Motor neuron (in vitro differentiated cells): Measurements from ENCODE around the gene OR52N2. TPM values are rescaled to one million over a fixed set of nuclear protein-coding genes. Genes with fewer than 3 reads are reported as not detected.

Source experiments
- ATAC-seq, 8 experiments: fragments of 200-7000 bp; cut with Tn5 transposase; replicated peaks in 6 of 8; 2 replicates each; pipeline ENCODE4 v1.8.0; 2021; ENCODE audit warnings: mild to moderate bottlenecking in 8 of 8, moderate library complexity in 8 of 8
- H3K27ac ChIP-seq, 2 donors: fragments of 250-450 bp; sonication (Bioruptor Pico); 2 replicates each; pipeline ENCODE4 v1.9.0; 2021; ENCODE audit warnings: antibody characterized with exemption in 2 of 2, mild to moderate bottlenecking in 2 of 2, moderate library complexity in 1 of 2
- H3K4me1 ChIP-seq, 2 donors: fragments of 250-450 bp; sonication (Bioruptor Pico); replicated peaks in 1 of 2; 2 replicates each; pipeline ENCODE4 v1.6.1; 2021; ENCODE audit warnings: antibody characterized with exemption in 2 of 2, mild to moderate bottlenecking in 2 of 2, moderate library complexity in 1 of 2
- H3K4me3 ChIP-seq, 5 donors: fragments of 250-450 bp; sonication (Bioruptor Pico); 2 replicates each; pipeline ENCODE4 v1.9.0; 2021; ENCODE audit warnings: antibody characterized with exemption in 5 of 5, mild to moderate bottlenecking in 5 of 5, moderate library complexity in 4 of 5
- WGBS, 10 experiments: fragments of 450-650 bp; shearing (Covaris generic); methylation state at CpG; one replicate each; pipeline ENCODE4 v1.0.0; 2022; 5-methylcytosine and 5-hydroxymethylcytosine counted together
- in situ Hi-C, 9 experiments: fragments of 400-800 bp; cut with MboI; loops; one replicate each; pipeline ENCODE4 v1.15.0; 2021; ENCODE audit warnings: low sequenced_read_pairs in 9 of 9, low pct_unique_long_range_greater_than_20kb in 2 of 9; ENCODE audit not compliant: unreplicated experiment in 9 of 9
- total RNA-seq, 8 experiments: library from RNA; unstranded; fragments of 300-600 nt; gene quantifications; 2 replicates each; pipeline versions ENCODE4 v1.2.3 to v1.2.4, GENCODE V29; 2022

The OR52N2 gene
- total RNA-seq: under 1 TPM in 1 of 8 experiments, not detected in 7; 0.66 TPM

GRCh38 chr11:5808500-5809121, at the start of gene OR52N2:
TSS of gene OR52N2 (plus strand) at chr11:5808924. CDS start at chr11:5820336, 11,412 bp downstream.
- in situ Hi-C loops: loop anchor here in 1 of 9 experiments (25.0 kb wide), 1 partner anchor 1171 kb away; the partner anchor contains the start of genes OR51D1 and OR51E1
- WGBS, 10 experiments: 0 to 80% (median 20%) methylated on average over 1 to 16 of the region's 24 CpGs; no CpG with 5 or more reads in 3 of the 10 experiments
- no peak within 1 kb of the TSS for H3K27ac ChIP-seq
- peak; percentile 85 to 100 (median 96) for ATAC-seq
- H3K4me3 ChIP-seq: peak within 1 kb of the TSS; percentile 12 to 28 (median 13)
- no peaks in the 10 kb centered on the region for H3K4me1 ChIP-seq

- in situ Hi-C loops: no loop called here
- ATAC-seq: no peak
- no peaks in the 10 kb centered on the region for H3K4me1 ChIP-seq
- no peak overlapping the region for H3K4me3 ChIP-seq
- 0 to 100% (median 75%) methylated on average over 1 of the region's 1 CpG; no CpG with 5 or more reads in 6 of the 10 experiments for WGBS, 10 experiments
- H3K27ac ChIP-seq: no peak overlapping the region
These were observed 41.7 kb upstream of the OR52N2 start for GRCh38 chr11:5767056-5767455.

- WGBS, 10 experiments: 0 to 89% (median 41%) methylated on average over 1 to 4 of the region's 4 CpGs; no CpG with 5 or more reads in 4 of the 10 experiments
- Histone ChIP-seq H3K4me1 (no peaks in the 10 kb centered on the region), H3K27ac (no peak within 1 kb of the TSS), H3K4me3 (no peak within 1 kb of the TSS)
- ATAC-seq: no peak
- in situ Hi-C loops: no loop called here
These were observed 25.5 kb upstream of the OR52N2 start, which contains the start of gene OR52N5 for GRCh38 chr11:5783255-5783654. TSS of gene OR52N5 (minus strand) at chr11:5783355. CDS start at chr11:5778634, 4,721 bp downstream.

- in situ Hi-C loops: no loop called here
- Histone ChIP-seq H3K4me1 (no peaks in the 10 kb centered on the region), H3K4me3 (no peak within 1 kb of the TSS), H3K27ac (no peak within 1 kb of the TSS)
- ATAC-seq: no peak
- WGBS, 10 experiments: 0 to 93% (median 68%) methylated on average over 1 to 3 of the region's 3 CpGs; no CpG with 5 or more reads in 2 of the 10 experiments
These were observed 17.6 kb upstream of the OR52N2 start, which contains the start of gene OR52N1 for GRCh38 chr11:5791165-5791564. TSS of gene OR52N1 (minus strand) at chr11:5791265. CDS start at chr11:5788816, 2,449 bp downstream.

GRCh38 chr11:5796541-5796940, 12.2 kb upstream of the OR52N2 start:
- Histone ChIP-seq H3K4me3 (no peak overlapping the region), H3K4me1 (no peaks in the 10 kb centered on the region), H3K27ac (no peak overlapping the region)
- in situ Hi-C loops: no loop called here
- 18 to 93% (median 81%) methylated on average over 3 to 6 of the region's 6 CpGs for WGBS, 10 experiments
- ATAC-seq: no peak

GRCh38 chr11:5803982-5804381, 4.7 kb upstream of the OR52N2 start:
- ATAC-seq: no peak
- in situ Hi-C loops: loop anchor here in 1 of 9 experiments (25.0 kb wide), 1 partner anchor 1167 kb away; the partner anchor contains the start of genes OR51D1 and OR51E1
- Histone ChIP-seq H3K4me3 (no peak overlapping the region), H3K4me1 (no peaks in the 10 kb centered on the region), H3K27ac (no peak overlapping the region)
- WGBS, 10 experiments: 68 to 100% (median 85%) methylated on average over 1 to 5 of the region's 5 CpGs; no CpG with 5 or more reads in 3 of the 10 experiments

GRCh38 chr11:5807580-5807979, 1.1 kb upstream of the OR52N2 start:
- H3K4me3 ChIP-seq: no peak overlapping the region
- no peak overlapping the region for H3K27ac ChIP-seq
- H3K4me1 ChIP-seq: no peaks in the 10 kb centered on the region
- in situ Hi-C loops: loop anchor here in 1 of 9 experiments (25.0 kb wide), 1 partner anchor 1170 kb away; the partner anchor contains the start of genes OR51D1 and OR51E1
- no peak for ATAC-seq
- 60 to 100% (median 85%) methylated on average over 1 to 7 of the region's 10 CpGs; no CpG with 5 or more reads in 3 of the 10 experiments for WGBS, 10 experiments

- 17 to 100% (median 78%) methylated on average over 1 to 5 of the region's 5 CpGs; no CpG with 5 or more reads in 2 of the 10 experiments for WGBS, 10 experiments
- Histone ChIP-seq H3K27ac (no peak overlapping the region), H3K4me3 (no peak overlapping the region), H3K4me1 (no peaks in the 10 kb centered on the region)
- in situ Hi-C loops: loop anchor here in 1 of 9 experiments (25.0 kb wide), 1 partner anchor 1172 kb away; the partner anchor contains the start of genes OR51D1 and OR51E1
- ATAC-seq: peak in 1 of 8 experiments; percentile 40
These were observed 397 bp downstream of the OR52N2 start for GRCh38 chr11:5809122-5809519.

- no peaks in the 10 kb centered on the region for H3K4me1 ChIP-seq
- ATAC-seq: no peak
- no peak overlapping the region for H3K27ac ChIP-seq
- in situ Hi-C loops: loop anchor here in 1 of 9 experiments (25.0 kb wide), 1 partner anchor 1173 kb away; the partner anchor contains the start of genes OR51D1 and OR51E1
- no peak overlapping the region for H3K4me3 ChIP-seq
- WGBS, 10 experiments: 56 to 100% (median 82%) methylated on average over 1 to 6 of the region's 6 CpGs
These were observed 1.4 kb downstream of the OR52N2 start for GRCh38 chr11:5809905-5810795.

GRCh38 chr11:5815534-5815933, 6.8 kb downstream of the OR52N2 start:
- no peaks in the 10 kb centered on the region for H3K4me1 ChIP-seq
- no peak overlapping the region for H3K4me3 ChIP-seq
- in situ Hi-C loops: loop anchor here in 1 of 9 experiments (25.0 kb wide), 1 partner anchor 1178 kb away; the partner anchor contains the start of genes OR51D1 and OR51E1
- peak in 4 of 8 experiments; percentile 36 to 73 (median 70) for ATAC-seq
- 0 to 90% (median 60%) methylated on average over 1 to 4 of the region's 4 CpGs for WGBS, 10 experiments
- no peak overlapping the region for H3K27ac ChIP-seq

GRCh38 chr11:5818245-5818886, 9.6 kb downstream of the OR52N2 start:
- Histone ChIP-seq H3K4me3 (no peak overlapping the region), H3K4me1 (no peaks in the 10 kb centered on the region), H3K27ac (no peak overlapping the region)
- ATAC-seq: peak in 1 of 8 experiments; percentile 51
- in situ Hi-C loops: loop anchor here in 1 of 9 experiments (25.0 kb wide), 1 partner anchor 1181 kb away; the partner anchor contains the start of genes OR51D1 and OR51E1
- 14 to 100% (median 84%) methylated on average over 1 of the region's 1 CpG; no CpG with 5 or more reads in 2 of the 10 experiments for WGBS, 10 experiments

- WGBS, 10 experiments: 39 to 80% (median 53%) methylated on average over 1 to 5 of the region's 6 CpGs; no CpG with 5 or more reads in 6 of the 10 experiments
- in situ Hi-C loops: no loop called here
- Histone ChIP-seq H3K4me1 (no peaks in the 10 kb centered on the region), H3K4me3 (no peak overlapping the region), H3K27ac (no peak overlapping the region)
- peak in 1 of 8 experiments; percentile 42 for ATAC-seq
These were observed 22.6 kb downstream of the OR52N2 start for GRCh38 chr11:5831196-5831829.
